Body of pancreas (tissue), 4 donors: ENCODE measurements around the gene CAPN15.

Experiments used
- POLR2A ChIP-seq, 3 donors: fragments of 450-650 bp; IDR thresholded peaks; one replicate each; pipeline ENCODE4 v1.6.1; 2016; ENCODE audit warnings: antibody characterized with exemption in 3 of 3, mild to moderate bottlenecking in 2 of 3
- TF ChIP-seq, protein P1 (sequence below), 7 experiments: fragments of 450-650 bp in 4 of 7; fragments of 200-600 bp in 3 of 7; sonication (generic) in 3 of 7; IDR thresholded peaks; one replicate each; pipeline ENCODE4 v1.5.1; 2016 to 2019; ENCODE audit warnings: antibody characterized with exemption in 7 of 7

DNA sequence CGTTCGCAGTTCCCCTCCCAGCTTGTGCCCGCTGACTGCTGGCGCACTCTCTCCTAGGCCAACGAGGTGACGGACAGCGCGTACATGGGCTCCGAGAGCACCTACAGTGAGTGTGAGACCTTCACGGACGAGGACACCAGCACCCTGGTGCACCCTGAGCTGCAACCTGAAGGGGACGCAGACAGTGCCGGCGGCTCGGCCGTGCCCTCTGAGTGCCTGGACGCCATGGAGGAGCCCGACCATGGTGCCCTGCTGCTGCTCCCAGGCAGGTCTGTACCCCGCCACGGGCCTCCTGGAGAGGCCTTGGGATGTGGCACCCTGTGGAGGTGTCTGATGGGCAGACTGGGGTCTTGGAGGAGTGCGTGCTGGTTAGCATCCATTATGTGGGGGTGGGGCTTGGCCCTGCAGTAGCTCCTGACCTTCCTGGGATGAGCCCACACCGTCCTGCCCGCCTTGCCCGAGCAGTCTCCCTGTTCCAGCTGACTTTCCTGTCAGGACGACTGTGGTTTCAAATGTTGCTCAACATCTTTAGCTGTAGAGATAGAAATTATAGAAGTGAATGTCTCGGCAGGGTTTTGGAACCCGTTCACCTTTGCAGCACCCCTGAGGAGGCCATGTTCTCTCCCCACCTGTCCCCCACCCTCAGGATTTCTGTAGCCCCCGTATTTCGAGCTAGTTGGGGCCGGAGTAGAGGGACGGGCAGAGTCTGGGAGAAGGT is 44.9 kb upstream of the CAPN15 start:
- TF ChIP-seq, protein P1, sequence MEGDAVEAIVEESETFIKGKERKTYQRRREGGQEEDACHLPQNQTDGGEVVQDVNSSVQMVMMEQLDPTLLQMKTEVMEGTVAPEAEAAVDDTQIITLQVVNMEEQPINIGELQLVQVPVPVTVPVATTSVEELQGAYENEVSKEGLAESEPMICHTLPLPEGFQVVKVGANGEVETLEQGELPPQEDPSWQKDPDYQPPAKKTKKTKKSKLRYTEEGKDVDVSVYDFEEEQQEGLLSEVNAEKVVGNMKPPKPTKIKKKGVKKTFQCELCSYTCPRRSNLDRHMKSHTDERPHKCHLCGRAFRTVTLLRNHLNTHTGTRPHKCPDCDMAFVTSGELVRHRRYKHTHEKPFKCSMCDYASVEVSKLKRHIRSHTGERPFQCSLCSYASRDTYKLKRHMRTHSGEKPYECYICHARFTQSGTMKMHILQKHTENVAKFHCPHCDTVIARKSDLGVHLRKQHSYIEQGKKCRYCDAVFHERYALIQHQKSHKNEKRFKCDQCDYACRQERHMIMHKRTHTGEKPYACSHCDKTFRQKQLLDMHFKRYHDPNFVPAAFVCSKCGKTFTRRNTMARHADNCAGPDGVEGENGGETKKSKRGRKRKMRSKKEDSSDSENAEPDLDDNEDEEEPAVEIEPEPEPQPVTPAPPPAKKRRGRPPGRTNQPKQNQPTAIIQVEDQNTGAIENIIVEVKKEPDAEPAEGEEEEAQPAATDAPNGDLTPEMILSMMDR (IDR thresholded peaks at IDR 0.05), result no peak
- TF ChIP-seq POLR2A (IDR thresholded peaks at IDR 0.05), result no peak
